ENCODE data around the gene DDX10. TPM values are rescaled to one million over a fixed set of nuclear protein-coding genes. Genes with fewer than 3 reads are reported as not detected.

Gene DDX10
- total and polyA plus RNA-seq, 9 donors = 13.1 to 34.3 (median 25.7) TPM

GRCh38 chr11:108743851-108744250 lies 79.0 kb downstream of the DDX10 start:
- Histone ChIP-seq H3K27ac (no peak overlapping the region), H3K27me3 (no peaks in the 10 kb centered on the region), H3K36me3 (no peaks in the 10 kb centered on the region), H3K4me3 (no peak overlapping the region), H3K4me1 (ENCODE audit: insufficient read depth) (no peaks in the 10 kb centered on the region), H3K9me3 (no peaks in the 10 kb centered on the region)
- WGBS, 3 donors = 53 to 70% (median 54%) methylated on average over 3 of the region's 3 CpGs
- intact Hi-C loops (cut with DNase I) = no loop called here
- no peak for TF ChIP-seq CTCF (IDR thresholded peaks at IDR 0.05)
- TF ChIP-seq POLR2A (IDR thresholded peaks at IDR 0.05) = no peak
- no peak for TF ChIP-seq EP300 (IDR thresholded peaks at IDR 0.05)
- no peak for DNase-seq

GRCh38 chr11:108748968-108749367 lies 84.1 kb downstream of the DDX10 start:
- Histone ChIP-seq H3K27me3 (no peaks in the 10 kb centered on the region), H3K4me3 (no peak overlapping the region), H3K27ac (no peak overlapping the region), H3K9me3 (no peaks in the 10 kb centered on the region), H3K36me3 (no peaks in the 10 kb centered on the region), H3K4me1 (ENCODE audit: insufficient read depth) (no peaks in the 10 kb centered on the region)
- TF ChIP-seq CTCF (IDR thresholded peaks at IDR 0.05) = no peak
- TF ChIP-seq EP300 (IDR thresholded peaks at IDR 0.05) = no peak
- no peak for TF ChIP-seq POLR2A (IDR thresholded peaks at IDR 0.05)
- intact Hi-C loops (cut with DNase I) = no loop called here
- 95 to 97% (median 96%) methylated on average over 6 of the region's 6 CpGs for WGBS, 3 donors
- DNase-seq = no peak

- H3K36me3 ChIP-seq = no peaks in the 10 kb centered on the region
- H3K27me3 ChIP-seq = no peaks in the 10 kb centered on the region
- no peak overlapping the region for H3K27ac ChIP-seq
- WGBS, 3 donors = 83 to 96% (median 91%) methylated on average over 4 of the region's 4 CpGs
- intact Hi-C loops (cut with DNase I) = no loop called here
- no peak overlapping the region for H3K4me3 ChIP-seq
- no peaks in the 10 kb centered on the region for H3K9me3 ChIP-seq
- DNase-seq = no peak
- TF ChIP-seq POLR2A (IDR thresholded peaks at IDR 0.05) = no peak
- TF ChIP-seq EP300 (IDR thresholded peaks at IDR 0.05) = no peak
- no peaks in the 10 kb centered on the region for H3K4me1 ChIP-seq (ENCODE audit: insufficient read depth)
These were observed 86.6 kb downstream of the DDX10 start for GRCh38 chr11:108751444-108751843.

- H3K4me3 ChIP-seq = no peak overlapping the region
- TF ChIP-seq CTCF (IDR thresholded peaks at IDR 0.05) (no peak), EP300 (IDR thresholded peaks at IDR 0.05) (no peak), POLR2A (IDR thresholded peaks at IDR 0.05) (no peak)
- DNase-seq = no peak
- H3K9me3 ChIP-seq = no peaks in the 10 kb centered on the region
- H3K27ac ChIP-seq = no peak overlapping the region
- intact Hi-C loops (cut with DNase I) = no loop called here
- H3K4me1 ChIP-seq (ENCODE audit: insufficient read depth) = no peaks in the 10 kb centered on the region
- H3K27me3 ChIP-seq = no peaks in the 10 kb centered on the region
- no peaks in the 10 kb centered on the region for H3K36me3 ChIP-seq
These were observed 87.5 kb downstream of the DDX10 start for GRCh38 chr11:108752297-108752751.

- no peak for DNase-seq
- intact Hi-C loops (cut with DNase I) = no loop called here
These were observed 90.2 kb downstream of the DDX10 start for GRCh38 chr11:108754901-108755625.

More at GRCh38 chr11:108754901-108755625, 90.2 kb downstream of the DDX10 start:
- H3K27me3 ChIP-seq = no peaks in the 10 kb centered on the region
- 3 to 5% (median 5%) methylated on average over 2 of the region's 2 CpGs for WGBS, 3 donors
- H3K9me3 ChIP-seq = no peaks in the 10 kb centered on the region
- H3K4me3 ChIP-seq = no peak overlapping the region
- no peak overlapping the region for H3K27ac ChIP-seq
- H3K4me1 ChIP-seq (ENCODE audit: insufficient read depth) = peaks cover 2% of the 10 kb centered on the region
- TF ChIP-seq POLR2A (IDR thresholded peaks at IDR 0.05) = no peak
- no peak for TF ChIP-seq CTCF (IDR thresholded peaks at IDR 0.05)
- TF ChIP-seq EP300 (IDR thresholded peaks at IDR 0.05) = no peak
- H3K36me3 ChIP-seq = no peaks in the 10 kb centered on the region

Data from ovary (tissue), 9 donors.